ENCODE data around the gene EFCAB5.
"Not testable (repeated sequence)": the region's sequence is repeated elsewhere in the genome, so short reads cannot be mapped to it uniquely, and the experiment has no call there.

Gene EFCAB5

DNA sequence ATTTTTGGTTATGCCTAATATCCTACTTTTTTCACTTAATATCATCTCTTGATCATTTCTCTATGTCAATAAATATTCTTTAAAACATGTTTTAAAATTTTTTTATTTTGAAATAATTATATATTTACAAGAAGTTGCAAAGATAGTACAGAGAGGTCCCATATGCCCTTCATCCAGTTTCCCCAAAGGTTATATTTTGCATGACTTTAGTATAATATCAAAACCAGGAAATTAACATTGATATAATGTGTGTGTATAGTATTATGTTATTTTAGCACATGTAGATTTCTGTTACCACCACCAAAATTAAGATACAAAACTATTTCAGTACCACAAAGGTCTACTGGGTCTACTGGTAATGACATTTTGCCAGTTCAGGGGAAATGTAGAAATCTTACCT lies 60.7 kb downstream of the EFCAB5 start:
- H3K9me3 ChIP-seq (ENCODE audit: control insufficient read depth, insufficient read depth, low read length): no peaks in the 10 kb centered on the region
- no peak overlapping the region for H3K27ac ChIP-seq (ENCODE audit: low read length)
- DNase-seq (ENCODE audit: low read depth, low spot score): no peak
- H3K36me3 ChIP-seq (ENCODE audit: control insufficient read depth, insufficient read depth, low read length): no peaks in the 10 kb centered on the region
- H3K4me1 ChIP-seq (ENCODE audit: control insufficient read depth, insufficient read depth, low read length): no peaks in the 10 kb centered on the region
- no peak overlapping the region for H3K4me3 ChIP-seq (ENCODE audit: low read length)
- H3K27me3 ChIP-seq (ENCODE audit: control insufficient read depth, insufficient read depth, low read length): no peaks in the 10 kb centered on the region

DNA sequence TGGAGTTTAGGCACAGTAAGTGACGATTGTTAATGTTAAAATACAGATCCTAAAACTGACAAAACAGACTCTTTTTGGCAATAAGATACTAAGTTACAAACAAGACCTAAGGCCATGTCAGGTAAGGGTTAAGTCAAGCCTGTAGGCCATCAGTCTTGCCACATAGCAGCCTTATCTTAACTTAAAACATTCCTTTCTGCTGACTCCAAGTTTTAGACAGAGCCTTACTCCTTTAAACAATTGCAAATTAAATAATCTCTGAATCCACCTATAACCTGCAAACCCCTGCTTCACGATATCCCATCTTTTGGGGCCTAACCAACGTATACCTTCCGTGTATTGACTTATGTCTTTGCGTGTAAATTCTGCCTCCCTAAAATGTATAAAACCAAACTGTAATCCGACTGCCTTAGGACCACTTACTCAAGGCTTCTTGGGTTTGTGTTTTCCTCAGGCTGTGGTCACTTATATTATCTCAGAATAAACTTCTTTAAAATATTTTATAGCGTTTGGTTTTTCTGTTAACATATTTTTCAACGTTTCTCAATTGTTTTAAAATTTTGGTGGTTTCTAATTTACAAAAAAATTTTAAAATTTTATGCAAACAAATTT lies 64.4 kb downstream of the EFCAB5 start:
- Histone ChIP-seq H3K9me3 (ENCODE audit: control insufficient read depth, insufficient read depth, low read length) (no peaks in the 10 kb centered on the region), H3K27ac (ENCODE audit: low read length) (no peak overlapping the region)
- no CpG with 5 or more reads among the region's 8 CpGs for WGBS (ENCODE audit: insufficient coverage, insufficient read length)

DNA sequence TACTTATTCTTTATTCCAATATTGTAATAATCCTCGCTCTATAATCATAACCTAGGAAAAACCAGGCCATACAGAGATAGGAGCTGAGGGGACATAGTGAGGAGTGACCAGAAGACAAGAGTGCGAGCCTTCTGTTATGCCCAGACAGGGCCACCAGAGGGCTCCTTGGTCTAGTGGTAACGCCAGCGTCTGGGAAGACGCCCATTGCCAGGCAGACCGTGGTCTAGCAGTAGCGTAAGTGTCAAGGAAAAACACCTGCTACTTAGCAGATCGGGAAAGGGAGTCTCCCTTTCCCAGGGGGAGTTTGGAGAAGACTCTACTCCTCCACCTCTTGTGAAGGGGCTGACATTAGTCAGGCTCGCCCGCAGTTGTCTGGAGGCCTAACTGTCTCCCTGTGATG lies 70.5 kb downstream of the EFCAB5 start:
- not testable (repeated sequence) for H3K9me3 ChIP-seq (ENCODE audit: control insufficient read depth, insufficient read depth, low read length); H3K27me3 ChIP-seq (ENCODE audit: control insufficient read depth, insufficient read depth, low read length); H3K36me3 ChIP-seq (ENCODE audit: control insufficient read depth, insufficient read depth, low read length); DNase-seq (ENCODE audit: low read depth, low spot score); H3K4me1 ChIP-seq (ENCODE audit: control insufficient read depth, insufficient read depth, low read length); H3K4me3 ChIP-seq (ENCODE audit: low read length); H3K27ac ChIP-seq (ENCODE audit: low read length)
- no CpG with 5 or more reads among the region's 10 CpGs for WGBS (ENCODE audit: insufficient coverage, insufficient read length)

More for the DNA sequence above, 64.4 kb downstream of the EFCAB5 start:
- H3K36me3 ChIP-seq (ENCODE audit: control insufficient read depth, insufficient read depth, low read length): no peaks in the 10 kb centered on the region
- no peaks in the 10 kb centered on the region for H3K27me3 ChIP-seq (ENCODE audit: control insufficient read depth, insufficient read depth, low read length)
- no peak overlapping the region for H3K4me3 ChIP-seq (ENCODE audit: low read length)
- no peak for DNase-seq (ENCODE audit: low read depth, low spot score)
- no peaks in the 10 kb centered on the region for H3K4me1 ChIP-seq (ENCODE audit: control insufficient read depth, insufficient read depth, low read length)

DNA sequence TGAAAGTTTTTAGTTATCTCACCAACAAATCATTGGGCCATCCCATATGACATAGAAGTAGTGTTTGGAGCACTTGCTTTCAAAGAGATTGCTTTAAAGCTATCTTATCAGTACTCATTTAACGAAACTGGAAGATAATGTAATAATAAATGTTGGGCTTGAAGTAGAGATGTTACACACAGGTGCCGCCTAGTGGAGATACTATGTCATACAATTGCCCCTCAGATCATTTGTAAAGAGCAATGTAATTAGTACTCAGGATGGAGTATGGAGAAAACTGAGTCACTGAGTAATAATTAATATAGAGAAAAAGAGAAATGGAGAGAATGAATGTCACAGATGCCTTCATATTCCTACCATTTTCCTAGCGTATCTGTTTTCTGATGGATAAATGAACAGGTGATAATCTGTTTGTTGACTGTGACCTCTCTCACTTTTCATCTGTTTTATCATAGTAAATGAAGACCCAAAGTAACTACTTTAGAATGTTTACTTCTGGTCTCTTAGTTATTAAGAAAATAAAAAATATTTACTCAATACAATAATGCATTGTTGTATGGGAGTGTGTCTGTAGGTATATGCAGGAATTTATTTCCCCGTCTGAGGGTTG lies 80.4 kb downstream of the EFCAB5 start:
- no peak overlapping the region for H3K27ac ChIP-seq (ENCODE audit: low read length)
- no peak overlapping the region for H3K4me3 ChIP-seq (ENCODE audit: low read length)
- H3K9me3 ChIP-seq (ENCODE audit: control insufficient read depth, insufficient read depth, low read length): no peaks in the 10 kb centered on the region
- no peaks in the 10 kb centered on the region for H3K27me3 ChIP-seq (ENCODE audit: control insufficient read depth, insufficient read depth, low read length)
- no CpG with 5 or more reads among the region's 4 CpGs for WGBS (ENCODE audit: insufficient coverage, insufficient read length)
- DNase-seq (ENCODE audit: low read depth, low spot score): no peak
- H3K4me1 ChIP-seq (ENCODE audit: control insufficient read depth, insufficient read depth, low read length): no peaks in the 10 kb centered on the region
- H3K36me3 ChIP-seq (ENCODE audit: control insufficient read depth, insufficient read depth, low read length): no peaks in the 10 kb centered on the region

DNA sequence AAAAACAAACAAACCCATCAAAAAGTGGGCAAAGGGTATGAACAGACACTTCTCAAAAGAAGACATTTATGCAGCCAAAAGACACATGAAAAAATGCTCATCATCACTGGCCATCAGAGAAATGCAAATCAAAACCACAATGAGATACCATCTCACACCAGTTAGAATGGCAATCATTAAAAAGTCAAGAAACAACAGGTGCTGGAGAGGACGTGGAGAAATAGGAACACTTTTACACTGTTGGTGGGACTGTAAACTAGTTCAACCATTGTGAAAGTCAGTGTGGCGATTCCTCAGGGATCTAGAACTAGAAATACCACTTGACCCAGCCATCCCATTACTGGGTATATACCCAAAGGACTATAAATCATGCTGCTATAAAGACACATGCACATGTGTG lies 83.9 kb downstream of the EFCAB5 start:
- not testable (repeated sequence) for H3K4me3 ChIP-seq (ENCODE audit: low read length); H3K27me3 ChIP-seq (ENCODE audit: control insufficient read depth, insufficient read depth, low read length); H3K27ac ChIP-seq (ENCODE audit: low read length); H3K4me1 ChIP-seq (ENCODE audit: control insufficient read depth, insufficient read depth, low read length); H3K9me3 ChIP-seq (ENCODE audit: control insufficient read depth, insufficient read depth, low read length); H3K36me3 ChIP-seq (ENCODE audit: control insufficient read depth, insufficient read depth, low read length); DNase-seq (ENCODE audit: low read depth, low spot score)
- no CpG with 5 or more reads among the region's 2 CpGs for WGBS (ENCODE audit: insufficient coverage, insufficient read length)

DNA sequence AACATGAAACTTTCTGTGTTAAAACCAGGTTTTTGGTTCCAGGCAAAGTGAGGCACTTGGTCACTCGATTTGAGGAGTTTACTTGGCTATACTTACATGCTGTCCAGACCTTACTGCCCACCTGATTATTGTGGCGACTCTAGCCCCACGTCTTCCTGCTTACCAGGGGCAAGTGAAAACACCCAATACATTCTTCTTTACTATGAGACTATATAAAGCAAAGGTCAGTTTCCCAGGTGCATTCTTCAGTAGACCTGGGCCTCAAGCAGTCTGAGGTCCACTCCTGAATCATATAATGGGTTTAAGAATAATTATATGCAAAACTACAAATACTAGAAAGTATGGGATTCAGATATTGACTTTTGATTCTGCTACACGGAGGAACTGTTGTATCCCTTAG lies 86.2 kb downstream of the EFCAB5 start:
- DNase-seq (ENCODE audit: low read depth, low spot score): no peak
- Histone ChIP-seq H3K36me3 (ENCODE audit: control insufficient read depth, insufficient read depth, low read length) (no peaks in the 10 kb centered on the region), H3K4me3 (ENCODE audit: low read length) (no peak overlapping the region), H3K4me1 (ENCODE audit: control insufficient read depth, insufficient read depth, low read length) (no peaks in the 10 kb centered on the region), H3K27ac (ENCODE audit: low read length) (no peak overlapping the region), H3K9me3 (ENCODE audit: control insufficient read depth, insufficient read depth, low read length) (no peaks in the 10 kb centered on the region), H3K27me3 (ENCODE audit: control insufficient read depth, insufficient read depth, low read length) (no peaks in the 10 kb centered on the region)
- no CpG with 5 or more reads among the region's 4 CpGs for WGBS (ENCODE audit: insufficient coverage, insufficient read length)

DNA sequence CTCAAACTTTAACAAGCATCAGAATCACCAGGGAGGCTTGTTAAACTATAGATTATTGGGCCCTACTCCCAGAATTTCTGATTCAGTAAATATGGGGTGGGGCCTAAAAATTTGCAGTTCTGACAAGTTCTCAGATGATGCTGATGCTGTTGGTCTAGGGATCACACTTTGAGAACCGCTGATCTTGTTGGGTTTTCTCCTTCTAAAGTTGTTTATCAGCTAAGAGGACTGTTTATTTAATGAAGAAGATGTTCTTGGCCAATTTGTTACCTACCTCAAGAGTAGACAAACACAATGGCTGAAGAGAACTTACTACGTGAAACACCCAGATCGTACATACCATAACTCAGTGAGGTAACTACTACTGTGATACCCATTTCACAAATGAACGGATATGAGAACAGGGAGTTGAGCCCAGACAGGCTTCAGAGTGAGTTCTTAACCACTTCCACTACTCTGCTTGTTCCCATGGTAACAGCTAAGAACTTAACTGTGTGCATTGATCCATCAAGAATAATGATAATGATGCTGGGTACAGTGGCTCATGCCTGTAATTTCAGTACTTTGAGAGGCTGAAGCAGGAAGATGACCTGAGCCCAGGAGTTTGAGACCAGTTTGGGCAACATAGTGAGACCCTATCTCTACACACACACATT lies 89.9 kb downstream of the EFCAB5 start:
- DNase-seq (ENCODE audit: low read depth, low spot score): no peak
- no peaks in the 10 kb centered on the region for H3K9me3 ChIP-seq (ENCODE audit: control insufficient read depth, insufficient read depth, low read length)
- no peak overlapping the region for H3K27ac ChIP-seq (ENCODE audit: low read length)
- H3K4me3 ChIP-seq (ENCODE audit: low read length): no peak overlapping the region
- no peaks in the 10 kb centered on the region for H3K4me1 ChIP-seq (ENCODE audit: control insufficient read depth, insufficient read depth, low read length)
- no peaks in the 10 kb centered on the region for H3K27me3 ChIP-seq (ENCODE audit: control insufficient read depth, insufficient read depth, low read length)
- WGBS (ENCODE audit: insufficient coverage, insufficient read length): no CpG with 5 or more reads among the region's 4 CpGs
- H3K36me3 ChIP-seq (ENCODE audit: control insufficient read depth, insufficient read depth, low read length): no peaks in the 10 kb centered on the region

DNA sequence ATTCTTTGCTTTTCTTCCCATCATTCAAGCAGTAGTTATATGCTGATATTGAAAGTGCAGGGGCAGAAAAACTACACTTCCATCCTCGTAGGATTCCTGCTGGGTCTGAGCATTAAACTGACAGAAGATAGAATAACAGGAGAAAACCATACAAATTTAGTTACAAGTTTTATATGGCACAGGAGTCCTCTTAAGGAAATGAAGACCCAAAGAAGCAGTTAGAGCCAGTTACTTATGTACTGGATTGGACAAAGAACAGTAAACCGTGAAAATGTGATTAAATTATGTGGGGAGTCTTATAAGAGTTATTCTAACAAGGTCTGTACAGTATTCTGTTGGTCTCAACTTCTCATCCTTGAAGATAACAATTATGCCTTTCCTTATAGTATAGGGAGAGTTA lies 93.9 kb downstream of the EFCAB5 start:
- Histone ChIP-seq H3K4me1 (ENCODE audit: control insufficient read depth, insufficient read depth, low read length) (no peaks in the 10 kb centered on the region), H3K27me3 (ENCODE audit: control insufficient read depth, insufficient read depth, low read length) (no peaks in the 10 kb centered on the region), H3K27ac (ENCODE audit: low read length) (no peak overlapping the region), H3K4me3 (ENCODE audit: low read length) (no peak overlapping the region), H3K9me3 (ENCODE audit: control insufficient read depth, insufficient read depth, low read length) (no peaks in the 10 kb centered on the region), H3K36me3 (ENCODE audit: control insufficient read depth, insufficient read depth, low read length) (no peaks in the 10 kb centered on the region)
- WGBS (ENCODE audit: insufficient coverage, insufficient read length): no CpG with 5 or more reads among the region's 2 CpGs
- no peak for DNase-seq (ENCODE audit: low read depth, low spot score)

DNA sequence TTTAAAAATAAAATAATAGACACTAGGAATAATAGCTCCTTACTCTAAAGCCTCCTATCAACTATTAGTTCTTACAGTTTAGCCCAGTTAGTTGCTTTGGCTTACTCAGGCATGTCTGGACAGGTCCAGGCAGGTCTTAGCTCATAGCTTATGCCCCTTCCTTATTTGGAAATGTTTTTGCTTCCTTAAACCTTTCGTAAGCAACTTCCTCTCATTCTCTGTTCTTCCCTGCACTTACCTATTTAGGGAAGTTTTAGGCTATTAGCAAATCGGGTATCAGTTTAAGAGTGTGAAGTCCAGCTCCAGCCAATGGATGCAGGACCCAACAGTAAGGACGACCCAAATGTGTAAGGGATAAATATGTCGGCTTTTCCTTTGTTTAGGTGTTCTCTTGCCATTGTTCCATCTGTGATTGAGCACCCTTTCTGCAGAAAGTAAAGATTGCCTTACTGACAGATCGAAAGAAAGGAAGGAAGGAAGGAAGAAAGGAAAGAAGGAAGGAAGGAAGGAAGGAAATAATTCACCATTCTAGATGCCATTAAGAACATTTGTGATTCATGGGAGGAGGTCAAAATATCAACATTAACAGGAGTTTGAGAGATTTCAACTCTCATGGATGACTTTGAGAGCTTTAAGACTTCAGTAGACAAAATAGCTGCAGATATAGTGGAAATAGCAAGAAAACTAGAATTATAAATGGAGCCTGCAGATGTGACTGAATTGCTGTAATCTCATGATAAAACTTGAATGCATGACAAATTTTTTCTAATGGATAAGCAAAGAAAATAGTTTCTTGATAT lies 99.5 kb downstream of the EFCAB5 start:
- not testable (repeated sequence) for H3K27me3 ChIP-seq (ENCODE audit: control insufficient read depth, insufficient read depth, low read length); H3K27ac ChIP-seq (ENCODE audit: low read length); H3K4me3 ChIP-seq (ENCODE audit: low read length); H3K36me3 ChIP-seq (ENCODE audit: control insufficient read depth, insufficient read depth, low read length); H3K9me3 ChIP-seq (ENCODE audit: control insufficient read depth, insufficient read depth, low read length); DNase-seq (ENCODE audit: low read depth, low spot score); H3K4me1 ChIP-seq (ENCODE audit: control insufficient read depth, insufficient read depth, low read length)
- WGBS (ENCODE audit: insufficient coverage, insufficient read length): no CpG with 5 or more reads among the region's 5 CpGs

DNA sequence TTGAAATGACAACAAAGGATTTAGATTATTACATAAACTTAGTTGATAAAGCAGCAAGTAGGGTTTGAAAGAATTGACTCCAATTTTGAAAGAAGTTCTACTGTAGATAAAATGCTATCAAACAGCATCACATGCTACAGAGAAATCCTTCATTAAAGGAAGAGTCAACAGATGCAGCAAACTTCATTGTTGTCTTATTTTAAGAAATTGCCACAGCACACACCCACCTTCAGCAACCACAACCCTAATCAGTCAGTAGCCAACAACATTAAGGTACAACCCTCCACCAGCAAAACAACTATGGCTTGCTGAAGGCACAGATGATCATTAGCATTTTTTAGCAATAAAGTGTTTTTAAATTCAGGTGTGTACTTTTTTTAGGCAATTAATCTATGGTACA lies 100.1 kb downstream of the EFCAB5 start:
- no peak overlapping the region for H3K4me3 ChIP-seq (ENCODE audit: low read length)
- H3K4me1 ChIP-seq (ENCODE audit: control insufficient read depth, insufficient read depth, low read length): no peaks in the 10 kb centered on the region
- H3K36me3 ChIP-seq (ENCODE audit: control insufficient read depth, insufficient read depth, low read length): no peaks in the 10 kb centered on the region
- H3K27me3 ChIP-seq (ENCODE audit: control insufficient read depth, insufficient read depth, low read length): no peaks in the 10 kb centered on the region
- H3K27ac ChIP-seq (ENCODE audit: low read length): no peak overlapping the region
- DNase-seq (ENCODE audit: low read depth, low spot score): no peak
- no peaks in the 10 kb centered on the region for H3K9me3 ChIP-seq (ENCODE audit: control insufficient read depth, insufficient read depth, low read length)
